ENCODE measurements around the gene LRRN2. TPM values are rescaled to one million over a fixed set of nuclear protein-coding genes. Genes with fewer than 3 reads are reported as not detected.

The LRRN2 gene
- total and polyA plus RNA-seq, 2 experiments from 2014 or later: 0.74 to 2.6 TPM

DNA sequence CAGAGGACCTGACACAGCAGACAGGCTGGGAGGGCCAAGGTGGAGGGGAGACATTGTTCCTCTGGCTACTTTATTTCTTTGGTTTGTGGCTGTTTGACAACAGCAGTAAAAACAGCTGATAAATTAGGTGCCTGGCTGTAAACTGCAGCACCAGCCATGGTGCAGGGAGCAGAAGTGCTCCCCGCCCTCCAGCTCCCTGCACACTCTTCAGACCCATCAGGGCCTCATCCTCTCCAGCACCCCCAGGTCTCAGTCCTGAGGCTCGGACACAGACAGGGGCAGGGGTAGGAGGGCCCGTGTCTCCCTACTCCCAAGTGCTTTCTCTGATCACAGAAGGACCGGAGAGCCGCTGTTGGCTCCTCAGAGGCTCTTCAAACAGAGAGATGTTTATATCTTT is 17.7 kb upstream of the LRRN2 start:
- no peak overlapping the region for H3K27ac Mint-ChIP-seq
- peaks cover 25% of the 10 kb centered on the region for H3K27me3 Mint-ChIP-seq (ENCODE audit: insufficient read depth, low read depth, poor library complexity)
- Histone ChIP-seq H3K4me3 (no peak overlapping the region), H3K79me2 (replicated peaks; ENCODE audit: insufficient read depth) (no peaks in the 10 kb centered on the region), H4K20me1 (replicated peaks; ENCODE audit: insufficient read depth) (no peaks in the 10 kb centered on the region; the same call in 1 of the 2 replicates), H3K4me1 (ENCODE audit: insufficient read depth) (peaks cover 25% of the 10 kb centered on the region), H3K36me3 (ENCODE audit: insufficient read depth) (no peaks in the 10 kb centered on the region), H2AFZ (no peak overlapping the region), H3K9me2 (ENCODE audit: insufficient read depth) (0 out of 2 replicates have a peak, but pooled peaks cover 3% of the 10 kb centered on the region), H3F3A (replicated peaks; ENCODE audit: low read depth) (no peaks in the 10 kb centered on the region), H3K4me2 (no peak overlapping the region), H3K27ac (ENCODE audit: low read depth) (no peak overlapping the region), H3K27me3 (ENCODE audit: insufficient read depth) (peaks cover 35% of the 10 kb centered on the region)
- DNase-seq (ENCODE audit: low spot score) (no peak), ATAC-seq (no peak)
- no peaks in the 10 kb centered on the region for H3K36me3 Mint-ChIP-seq (ENCODE audit: low read depth)
- no peak overlapping the region for H3K4me3 Mint-ChIP-seq
- TF ChIP-seq, protein P1, sequence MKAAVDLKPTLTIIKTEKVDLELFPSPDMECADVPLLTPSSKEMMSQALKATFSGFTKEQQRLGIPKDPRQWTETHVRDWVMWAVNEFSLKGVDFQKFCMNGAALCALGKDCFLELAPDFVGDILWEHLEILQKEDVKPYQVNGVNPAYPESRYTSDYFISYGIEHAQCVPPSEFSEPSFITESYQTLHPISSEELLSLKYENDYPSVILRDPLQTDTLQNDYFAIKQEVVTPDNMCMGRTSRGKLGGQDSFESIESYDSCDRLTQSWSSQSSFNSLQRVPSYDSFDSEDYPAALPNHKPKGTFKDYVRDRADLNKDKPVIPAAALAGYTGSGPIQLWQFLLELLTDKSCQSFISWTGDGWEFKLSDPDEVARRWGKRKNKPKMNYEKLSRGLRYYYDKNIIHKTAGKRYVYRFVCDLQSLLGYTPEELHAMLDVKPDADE (IDR thresholded peaks at IDR 0.05): no peak
- TF ChIP-seq JUNB (IDR thresholded peaks at IDR 0.05; ENCODE audit: unreplicated experiment): no peak
- no peak for TF ChIP-seq POLR2AphosphoS5 (IDR thresholded peaks at IDR 0.05; ENCODE audit: low read depth)
- TF ChIP-seq, protein P2, sequence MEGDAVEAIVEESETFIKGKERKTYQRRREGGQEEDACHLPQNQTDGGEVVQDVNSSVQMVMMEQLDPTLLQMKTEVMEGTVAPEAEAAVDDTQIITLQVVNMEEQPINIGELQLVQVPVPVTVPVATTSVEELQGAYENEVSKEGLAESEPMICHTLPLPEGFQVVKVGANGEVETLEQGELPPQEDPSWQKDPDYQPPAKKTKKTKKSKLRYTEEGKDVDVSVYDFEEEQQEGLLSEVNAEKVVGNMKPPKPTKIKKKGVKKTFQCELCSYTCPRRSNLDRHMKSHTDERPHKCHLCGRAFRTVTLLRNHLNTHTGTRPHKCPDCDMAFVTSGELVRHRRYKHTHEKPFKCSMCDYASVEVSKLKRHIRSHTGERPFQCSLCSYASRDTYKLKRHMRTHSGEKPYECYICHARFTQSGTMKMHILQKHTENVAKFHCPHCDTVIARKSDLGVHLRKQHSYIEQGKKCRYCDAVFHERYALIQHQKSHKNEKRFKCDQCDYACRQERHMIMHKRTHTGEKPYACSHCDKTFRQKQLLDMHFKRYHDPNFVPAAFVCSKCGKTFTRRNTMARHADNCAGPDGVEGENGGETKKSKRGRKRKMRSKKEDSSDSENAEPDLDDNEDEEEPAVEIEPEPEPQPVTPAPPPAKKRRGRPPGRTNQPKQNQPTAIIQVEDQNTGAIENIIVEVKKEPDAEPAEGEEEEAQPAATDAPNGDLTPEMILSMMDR (conservative IDR thresholded peaks at IDR 0.05; ENCODE audit: low read depth in 2 of 2): no peak
- TF ChIP-seq, protein P3, sequence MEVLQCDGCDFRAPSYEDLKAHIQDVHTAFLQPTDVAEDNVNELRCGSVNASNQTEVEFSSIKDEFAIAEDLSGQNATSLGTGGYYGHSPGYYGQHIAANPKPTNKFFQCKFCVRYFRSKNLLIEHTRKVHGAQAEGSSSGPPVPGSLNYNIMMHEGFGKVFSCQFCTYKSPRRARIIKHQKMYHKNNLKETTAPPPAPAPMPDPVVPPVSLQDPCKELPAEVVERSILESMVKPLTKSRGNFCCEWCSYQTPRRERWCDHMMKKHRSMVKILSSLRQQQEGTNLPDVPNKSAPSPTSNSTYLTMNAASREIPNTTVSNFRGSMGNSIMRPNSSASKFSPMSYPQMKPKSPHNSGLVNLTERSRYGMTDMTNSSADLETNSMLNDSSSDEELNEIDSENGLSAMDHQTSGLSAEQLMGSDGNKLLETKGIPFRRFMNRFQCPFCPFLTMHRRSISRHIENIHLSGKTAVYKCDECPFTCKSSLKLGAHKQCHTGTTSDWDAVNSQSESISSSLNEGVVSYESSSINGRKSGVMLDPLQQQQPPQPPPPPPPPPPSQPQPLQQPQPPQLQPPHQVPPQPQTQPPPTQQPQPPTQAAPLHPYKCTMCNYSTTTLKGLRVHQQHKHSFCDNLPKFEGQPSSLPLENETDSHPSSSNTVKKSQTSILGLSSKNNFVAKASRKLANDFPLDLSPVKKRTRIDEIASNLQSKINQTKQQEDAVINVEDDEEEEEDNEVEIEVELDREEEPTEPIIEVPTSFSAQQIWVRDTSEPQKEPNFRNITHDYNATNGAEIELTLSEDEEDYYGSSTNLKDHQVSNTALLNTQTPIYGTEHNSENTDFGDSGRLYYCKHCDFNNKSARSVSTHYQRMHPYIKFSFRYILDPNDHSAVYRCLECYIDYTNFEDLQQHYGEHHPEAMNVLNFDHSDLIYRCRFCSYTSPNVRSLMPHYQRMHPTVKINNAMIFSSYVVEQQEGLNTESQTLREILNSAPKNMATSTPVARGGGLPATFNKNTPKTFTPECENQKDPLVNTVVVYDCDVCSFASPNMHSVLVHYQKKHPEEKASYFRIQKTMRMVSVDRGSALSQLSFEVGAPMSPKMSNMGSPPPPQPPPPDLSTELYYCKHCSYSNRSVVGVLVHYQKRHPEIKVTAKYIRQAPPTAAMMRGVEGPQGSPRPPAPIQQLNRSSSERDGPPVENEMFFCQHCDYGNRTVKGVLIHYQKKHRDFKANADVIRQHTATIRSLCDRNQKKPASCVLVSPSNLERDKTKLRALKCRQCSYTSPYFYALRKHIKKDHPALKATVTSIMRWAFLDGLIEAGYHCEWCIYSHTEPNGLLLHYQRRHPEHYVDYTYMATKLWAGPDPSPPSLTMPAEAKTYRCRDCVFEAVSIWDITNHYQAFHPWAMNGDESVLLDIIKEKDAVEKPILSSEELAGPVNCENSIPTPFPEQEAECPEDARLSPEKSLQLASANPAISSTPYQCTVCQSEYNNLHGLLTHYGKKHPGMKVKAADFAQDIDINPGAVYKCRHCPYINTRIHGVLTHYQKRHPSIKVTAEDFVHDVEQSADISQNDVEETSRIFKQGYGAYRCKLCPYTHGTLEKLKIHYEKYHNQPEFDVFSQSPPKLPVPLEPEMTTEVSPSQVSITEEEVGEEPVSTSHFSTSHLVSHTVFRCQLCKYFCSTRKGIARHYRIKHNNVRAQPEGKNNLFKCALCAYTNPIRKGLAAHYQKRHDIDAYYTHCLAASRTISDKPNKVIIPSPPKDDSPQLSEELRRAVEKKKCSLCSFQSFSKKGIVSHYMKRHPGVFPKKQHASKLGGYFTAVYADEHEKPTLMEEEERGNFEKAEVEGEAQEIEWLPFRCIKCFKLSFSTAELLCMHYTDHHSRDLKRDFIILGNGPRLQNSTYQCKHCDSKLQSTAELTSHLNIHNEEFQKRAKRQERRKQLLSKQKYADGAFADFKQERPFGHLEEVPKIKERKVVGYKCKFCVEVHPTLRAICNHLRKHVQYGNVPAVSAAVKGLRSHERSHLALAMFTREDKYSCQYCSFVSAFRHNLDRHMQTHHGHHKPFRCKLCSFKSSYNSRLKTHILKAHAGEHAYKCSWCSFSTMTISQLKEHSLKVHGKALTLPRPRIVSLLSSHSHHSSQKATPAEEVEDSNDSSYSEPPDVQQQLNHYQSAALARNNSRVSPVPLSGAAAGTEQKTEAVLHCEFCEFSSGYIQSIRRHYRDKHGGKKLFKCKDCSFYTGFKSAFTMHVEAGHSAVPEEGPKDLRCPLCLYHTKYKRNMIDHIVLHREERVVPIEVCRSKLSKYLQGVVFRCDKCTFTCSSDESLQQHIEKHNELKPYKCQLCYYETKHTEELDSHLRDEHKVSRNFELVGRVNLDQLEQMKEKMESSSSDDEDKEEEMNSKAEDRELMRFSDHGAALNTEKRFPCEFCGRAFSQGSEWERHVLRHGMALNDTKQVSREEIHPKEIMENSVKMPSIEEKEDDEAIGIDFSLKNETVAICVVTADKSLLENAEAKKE (CRISPR knock-in tag; IDR thresholded peaks at IDR 0.05): no peak
- TF ChIP-seq NANOG (IDR thresholded peaks at IDR 0.05; ENCODE audit: borderline replicate concordance): no peak
- no peak for TF ChIP-seq ZNF331 (CRISPR knock-in tag; IDR thresholded peaks at IDR 0.05; ENCODE audit: low read depth)
- TF ChIP-seq ZNF114 (CRISPR knock-in tag; IDR thresholded peaks at IDR 0.05): no peak
- TF ChIP-seq EZH2 (IDR thresholded peaks at IDR 0.05; ENCODE audit: low read depth, unreplicated experiment): no peak
- H3K9me3 Mint-ChIP-seq: no peaks in the 10 kb centered on the region; the same call in 2 of the 3 replicates
- peaks cover 29% of the 10 kb centered on the region for H3K4me1 Mint-ChIP-seq

Measured in GM23338 (cell line).